H1 (cell line): Measurements from ENCODE around the gene OXER1. TPM values are rescaled to one million over a fixed set of nuclear protein-coding genes. Genes with fewer than 3 reads are reported as not detected.

Source experiments
- E2F6 ChIP-seq: IDR thresholded peaks from 2 replicates; pipeline ENCODE4 v1.6.1; 2012; ENCODE audit warnings: inconsistent platforms
- EP300 ChIP-seq, 2 experiments: IDR thresholded peaks; 1 replicate in 1 of 2; 2 replicates in 1 of 2; pipeline ENCODE4 v1.6.1; 2011 to 2012; ENCODE audit warnings: low read depth in 2 of 2, low read length in 2 of 2, mild to moderate bottlenecking in 2 of 2, borderline replicate concordance in 1 of 2, inconsistent platforms in 1 of 2, moderate library complexity in 1 of 2
- EZH2 ChIP-seq: fragments of 200-600 bp; sonication (generic); IDR thresholded peaks from 2 replicates; pipeline ENCODE4 v1.7.1; 2012; ENCODE audit warnings: low read depth, mild to moderate bottlenecking, moderate library complexity, low read length, inconsistent platforms; ENCODE audit not compliant: severe bottlenecking
- PHF8 ChIP-seq: fragments of 200-600 bp; sonication (generic); conservative IDR thresholded peaks from 2 replicates; pipeline ENCODE4 v1.7.1; 2012; ENCODE audit warnings: low read depth, mild to moderate bottlenecking, inconsistent platforms, low read length, moderate library complexity
- POU5F1 ChIP-seq: IDR thresholded peaks from 2 replicates; pipeline ENCODE4 v1.6.1; 2011; ENCODE audit warnings: low read depth, mild to moderate bottlenecking, low read length, moderate library complexity
- RAD21 ChIP-seq, 2 experiments: IDR thresholded peaks in 1 of 2; conservative IDR thresholded peaks in 1 of 2; 2 replicates each; pipeline ENCODE4 v1.6.1; 2011; ENCODE audit warnings: low read depth in 2 of 2, low read length in 2 of 2, improper control_type of control experiment in 1 of 2, inconsistent platforms in 1 of 2, mild to moderate bottlenecking in 1 of 2, moderate library complexity in 1 of 2
- polyA plus RNA-seq, 7 experiments: library from polyadenylated mRNA; depleted of rRNA in 3 of 7; stranded (reverse) in 5 of 7; unstranded in 2 of 7; fragments of >200 nt in 5 of 7; fragments of 200-250 nt in 2 of 7; gene quantifications; 1 replicate in 5 of 7; 2 replicates in 1 of 7; 4 replicates in 1 of 7; pipeline versions ENCODE4 v1.2.1 to v1.2.3, GENCODE V29; 2011 to 2013; ENCODE audit warnings: missing spikeins in 2 of 7, mixed read lengths in 2 of 7
- total RNA-seq: library from RNA; stranded (reverse); fragmentation: NEBNext Ultra II Directional; extraction: Animal tissue kit (Norgen Biotek cat#: 25700); gene quantifications from 2 replicates; pipeline ENCODE4 v1.2.1, GENCODE V29; 2021
- TF ChIP-seq, protein P1 (sequence below): fragments of 300-600 bp; sonication (generic); IDR thresholded peaks from 2 replicates; pipeline ENCODE4 v1.7.1; 2012; ENCODE audit warnings: low read length, moderate library complexity, mild to moderate bottlenecking, inconsistent platforms; ENCODE audit not compliant: insufficient replicate concordance

OXER1 gene
- total and polyA plus RNA-seq, 2 of the 8 experiments (the other 6 are each of a cell fraction or from before 2014, with no cell fraction given): 1.2 to 2.9 TPM

GRCh38 chr2:42792583-42793333, 28.8 kb upstream of the OXER1 start, which contains the start of gene HAAO (continued):
- TF ChIP-seq, protein P1, sequence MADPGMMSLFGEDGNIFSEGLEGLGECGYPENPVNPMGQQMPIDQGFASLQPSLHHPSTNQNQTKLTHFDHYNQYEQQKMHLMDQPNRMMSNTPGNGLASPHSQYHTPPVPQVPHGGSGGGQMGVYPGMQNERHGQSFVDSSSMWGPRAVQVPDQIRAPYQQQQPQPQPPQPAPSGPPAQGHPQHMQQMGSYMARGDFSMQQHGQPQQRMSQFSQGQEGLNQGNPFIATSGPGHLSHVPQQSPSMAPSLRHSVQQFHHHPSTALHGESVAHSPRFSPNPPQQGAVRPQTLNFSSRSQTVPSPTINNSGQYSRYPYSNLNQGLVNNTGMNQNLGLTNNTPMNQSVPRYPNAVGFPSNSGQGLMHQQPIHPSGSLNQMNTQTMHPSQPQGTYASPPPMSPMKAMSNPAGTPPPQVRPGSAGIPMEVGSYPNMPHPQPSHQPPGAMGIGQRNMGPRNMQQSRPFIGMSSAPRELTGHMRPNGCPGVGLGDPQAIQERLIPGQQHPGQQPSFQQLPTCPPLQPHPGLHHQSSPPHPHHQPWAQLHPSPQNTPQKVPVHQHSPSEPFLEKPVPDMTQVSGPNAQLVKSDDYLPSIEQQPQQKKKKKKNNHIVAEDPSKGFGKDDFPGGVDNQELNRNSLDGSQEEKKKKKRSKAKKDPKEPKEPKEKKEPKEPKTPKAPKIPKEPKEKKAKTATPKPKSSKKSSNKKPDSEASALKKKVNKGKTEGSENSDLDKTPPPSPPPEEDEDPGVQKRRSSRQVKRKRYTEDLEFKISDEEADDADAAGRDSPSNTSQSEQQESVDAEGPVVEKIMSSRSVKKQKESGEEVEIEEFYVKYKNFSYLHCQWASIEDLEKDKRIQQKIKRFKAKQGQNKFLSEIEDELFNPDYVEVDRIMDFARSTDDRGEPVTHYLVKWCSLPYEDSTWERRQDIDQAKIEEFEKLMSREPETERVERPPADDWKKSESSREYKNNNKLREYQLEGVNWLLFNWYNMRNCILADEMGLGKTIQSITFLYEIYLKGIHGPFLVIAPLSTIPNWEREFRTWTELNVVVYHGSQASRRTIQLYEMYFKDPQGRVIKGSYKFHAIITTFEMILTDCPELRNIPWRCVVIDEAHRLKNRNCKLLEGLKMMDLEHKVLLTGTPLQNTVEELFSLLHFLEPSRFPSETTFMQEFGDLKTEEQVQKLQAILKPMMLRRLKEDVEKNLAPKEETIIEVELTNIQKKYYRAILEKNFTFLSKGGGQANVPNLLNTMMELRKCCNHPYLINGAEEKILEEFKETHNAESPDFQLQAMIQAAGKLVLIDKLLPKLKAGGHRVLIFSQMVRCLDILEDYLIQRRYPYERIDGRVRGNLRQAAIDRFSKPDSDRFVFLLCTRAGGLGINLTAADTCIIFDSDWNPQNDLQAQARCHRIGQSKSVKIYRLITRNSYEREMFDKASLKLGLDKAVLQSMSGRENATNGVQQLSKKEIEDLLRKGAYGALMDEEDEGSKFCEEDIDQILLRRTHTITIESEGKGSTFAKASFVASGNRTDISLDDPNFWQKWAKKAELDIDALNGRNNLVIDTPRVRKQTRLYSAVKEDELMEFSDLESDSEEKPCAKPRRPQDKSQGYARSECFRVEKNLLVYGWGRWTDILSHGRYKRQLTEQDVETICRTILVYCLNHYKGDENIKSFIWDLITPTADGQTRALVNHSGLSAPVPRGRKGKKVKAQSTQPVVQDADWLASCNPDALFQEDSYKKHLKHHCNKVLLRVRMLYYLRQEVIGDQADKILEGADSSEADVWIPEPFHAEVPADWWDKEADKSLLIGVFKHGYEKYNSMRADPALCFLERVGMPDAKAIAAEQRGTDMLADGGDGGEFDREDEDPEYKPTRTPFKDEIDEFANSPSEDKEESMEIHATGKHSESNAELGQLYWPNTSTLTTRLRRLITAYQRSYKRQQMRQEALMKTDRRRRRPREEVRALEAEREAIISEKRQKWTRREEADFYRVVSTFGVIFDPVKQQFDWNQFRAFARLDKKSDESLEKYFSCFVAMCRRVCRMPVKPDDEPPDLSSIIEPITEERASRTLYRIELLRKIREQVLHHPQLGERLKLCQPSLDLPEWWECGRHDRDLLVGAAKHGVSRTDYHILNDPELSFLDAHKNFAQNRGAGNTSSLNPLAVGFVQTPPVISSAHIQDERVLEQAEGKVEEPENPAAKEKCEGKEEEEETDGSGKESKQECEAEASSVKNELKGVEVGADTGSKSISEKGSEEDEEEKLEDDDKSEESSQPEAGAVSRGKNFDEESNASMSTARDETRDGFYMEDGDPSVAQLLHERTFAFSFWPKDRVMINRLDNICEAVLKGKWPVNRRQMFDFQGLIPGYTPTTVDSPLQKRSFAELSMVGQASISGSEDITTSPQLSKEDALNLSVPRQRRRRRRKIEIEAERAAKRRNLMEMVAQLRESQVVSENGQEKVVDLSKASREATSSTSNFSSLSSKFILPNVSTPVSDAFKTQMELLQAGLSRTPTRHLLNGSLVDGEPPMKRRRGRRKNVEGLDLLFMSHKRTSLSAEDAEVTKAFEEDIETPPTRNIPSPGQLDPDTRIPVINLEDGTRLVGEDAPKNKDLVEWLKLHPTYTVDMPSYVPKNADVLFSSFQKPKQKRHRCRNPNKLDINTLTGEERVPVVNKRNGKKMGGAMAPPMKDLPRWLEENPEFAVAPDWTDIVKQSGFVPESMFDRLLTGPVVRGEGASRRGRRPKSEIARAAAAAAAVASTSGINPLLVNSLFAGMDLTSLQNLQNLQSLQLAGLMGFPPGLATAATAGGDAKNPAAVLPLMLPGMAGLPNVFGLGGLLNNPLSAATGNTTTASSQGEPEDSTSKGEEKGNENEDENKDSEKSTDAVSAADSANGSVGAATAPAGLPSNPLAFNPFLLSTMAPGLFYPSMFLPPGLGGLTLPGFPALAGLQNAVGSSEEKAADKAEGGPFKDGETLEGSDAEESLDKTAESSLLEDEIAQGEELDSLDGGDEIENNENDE: no peak
- peak; percentile 45; the same call in 1 of the 2 replicates for TF ChIP-seq E2F6
- TF ChIP-seq RAD21 (IDR thresholded peaks at IDR 0.05 in 1 of 2, conservative IDR thresholded peaks at IDR 0.05 in 1 of 2; ENCODE audit: low read depth in 2 of 2, low read length in 2 of 2): no peak; a peak in 1 of 4 replicates
- TF ChIP-seq EZH2: no peak
- no peak for TF ChIP-seq POU5F1
- peak; percentile 52 for TF ChIP-seq PHF8
- no peak for TF ChIP-seq EP300 (IDR thresholded peaks at IDR 0.05; ENCODE audit: borderline replicate concordance in 1 of 2, low read depth in 2 of 2, low read length in 2 of 2)
